GM19372 (cell line): Measurements from ENCODE around the gene LIN54.
"Not testable (repeated sequence)": the region's sequence is repeated elsewhere in the genome, so short reads cannot be mapped to it uniquely, and the experiment has no call there.

Experiments used
- ATAC-seq: cut with Tn5 transposase; IDR thresholded peaks from one replicate; pipeline ENCODE4 v1.9.1; 2021; ENCODE audit warnings: mild to moderate bottlenecking, low read depth, moderate library complexity; ENCODE audit not compliant: unreplicated experiment

LIN54 gene

DNA sequence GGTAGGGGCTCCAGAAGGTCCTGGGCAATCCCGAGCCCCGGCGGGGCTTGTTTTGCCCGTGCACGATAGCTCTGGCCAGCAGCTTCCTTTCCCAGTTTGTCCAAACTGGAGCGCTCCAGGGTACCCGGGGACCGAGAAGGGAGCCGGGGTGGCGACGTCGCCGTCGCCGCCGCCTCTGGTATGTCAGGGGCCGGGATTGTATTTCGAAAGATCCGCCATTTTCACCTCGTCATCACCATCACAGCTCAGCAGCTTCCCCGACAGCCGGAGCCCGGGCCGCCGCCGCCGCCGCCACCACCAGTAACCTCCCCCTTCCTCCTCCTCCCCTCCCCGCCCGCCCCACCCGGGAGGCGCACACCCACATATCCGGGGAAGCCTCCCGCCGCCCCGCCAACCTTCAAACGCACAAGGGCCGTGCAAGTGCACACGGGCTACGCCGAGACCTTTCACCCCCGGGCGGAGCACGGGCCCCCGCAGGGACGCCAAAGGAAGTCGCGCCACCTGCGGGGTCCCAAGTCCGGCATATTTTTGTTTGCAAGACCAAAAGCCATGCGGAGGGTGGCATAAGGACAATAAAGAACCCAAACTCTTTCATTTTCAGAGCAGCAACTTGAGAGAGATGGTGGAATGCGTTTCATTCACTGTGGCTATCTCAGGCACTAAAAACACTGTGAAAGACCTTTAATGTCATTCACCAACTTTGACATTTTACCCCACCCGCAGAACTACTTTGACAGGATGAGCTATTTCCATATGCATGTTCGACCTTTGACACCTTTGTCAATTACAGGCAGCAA, at the start of gene LIN54:
Gene LIN54 (minus strand): TSS at position 302 of the 797 bp plus-strand sequence. CDS start 25,979 bp downstream, outside the sequence.
- ATAC-seq, result peak; percentile 39

DNA sequence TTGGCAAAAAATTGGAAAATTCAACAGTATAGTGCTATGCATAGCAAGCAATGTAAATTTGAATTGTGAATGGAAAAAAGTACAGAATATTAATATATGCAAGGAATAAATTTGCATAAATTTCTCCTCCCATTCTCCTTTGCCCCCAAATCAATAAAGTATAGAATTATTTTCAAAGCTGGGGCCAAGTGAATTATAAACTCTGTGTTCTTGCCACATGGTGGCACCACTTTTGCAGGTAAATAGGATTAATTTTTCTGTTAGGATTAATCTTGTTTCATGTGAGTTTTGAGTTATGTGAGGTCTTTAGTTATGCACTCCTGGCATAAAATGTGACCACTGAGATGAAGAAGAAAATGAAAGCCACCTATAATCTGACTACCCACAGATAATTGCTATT, 44.3 kb upstream of the LIN54 start:
- ATAC-seq, result no peak

DNA sequence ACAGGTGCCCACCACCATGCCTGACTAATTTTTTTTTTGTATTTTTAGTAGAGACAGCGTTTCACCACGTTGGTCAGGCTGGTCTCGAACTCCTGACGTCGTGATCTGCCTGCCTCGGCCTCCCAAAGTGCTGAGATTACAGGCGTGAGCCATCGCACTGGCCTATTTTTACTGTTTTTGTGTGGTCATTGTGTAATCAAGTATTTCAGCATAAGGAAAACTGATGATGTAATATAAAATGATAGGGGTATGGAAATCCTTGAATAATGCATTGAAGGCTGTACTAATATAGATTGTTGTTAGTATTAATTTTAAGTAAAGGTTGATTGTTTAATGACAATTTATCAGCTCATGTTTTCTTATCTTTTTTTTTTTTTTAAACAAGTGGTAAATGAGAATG, 38.2 kb upstream of the LIN54 start:
- ATAC-seq, result not testable (repeated sequence)

DNA sequence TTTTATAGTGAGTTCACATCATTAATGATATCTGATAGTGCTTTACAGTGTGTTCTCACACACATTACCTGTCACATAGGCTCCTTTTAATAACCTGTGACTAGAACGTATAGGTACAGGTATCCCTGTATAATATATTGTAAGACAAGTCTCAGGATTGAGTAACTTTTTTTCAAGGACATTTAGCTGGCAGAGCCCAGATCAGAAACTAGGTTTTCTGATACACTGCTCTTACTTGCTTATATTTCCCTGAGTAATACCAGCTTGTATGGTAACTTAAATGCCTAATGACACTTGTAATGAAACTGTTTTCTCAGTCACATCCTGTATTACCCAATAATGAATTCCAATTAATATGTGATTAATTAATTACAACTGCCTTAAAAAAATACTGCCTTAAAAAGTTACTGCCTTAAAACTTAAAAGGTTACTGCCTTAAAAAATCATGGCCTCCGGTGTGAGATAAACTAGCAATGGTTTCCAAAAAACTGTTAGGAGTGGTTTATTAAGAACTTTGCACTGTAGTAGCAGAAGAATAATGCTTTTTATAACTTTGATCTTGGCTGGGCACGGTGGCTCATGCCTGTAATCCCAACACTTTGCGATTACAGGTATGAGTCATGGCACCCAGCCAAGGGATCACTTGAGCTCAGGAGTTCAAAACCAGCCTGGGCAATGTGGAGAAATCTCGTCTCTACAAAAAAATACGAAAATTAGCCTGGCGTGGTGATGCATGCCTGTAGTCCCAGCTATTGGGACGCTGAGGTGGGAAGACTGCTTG, 36.3 kb upstream of the LIN54 start:
- no peak for ATAC-seq

DNA sequence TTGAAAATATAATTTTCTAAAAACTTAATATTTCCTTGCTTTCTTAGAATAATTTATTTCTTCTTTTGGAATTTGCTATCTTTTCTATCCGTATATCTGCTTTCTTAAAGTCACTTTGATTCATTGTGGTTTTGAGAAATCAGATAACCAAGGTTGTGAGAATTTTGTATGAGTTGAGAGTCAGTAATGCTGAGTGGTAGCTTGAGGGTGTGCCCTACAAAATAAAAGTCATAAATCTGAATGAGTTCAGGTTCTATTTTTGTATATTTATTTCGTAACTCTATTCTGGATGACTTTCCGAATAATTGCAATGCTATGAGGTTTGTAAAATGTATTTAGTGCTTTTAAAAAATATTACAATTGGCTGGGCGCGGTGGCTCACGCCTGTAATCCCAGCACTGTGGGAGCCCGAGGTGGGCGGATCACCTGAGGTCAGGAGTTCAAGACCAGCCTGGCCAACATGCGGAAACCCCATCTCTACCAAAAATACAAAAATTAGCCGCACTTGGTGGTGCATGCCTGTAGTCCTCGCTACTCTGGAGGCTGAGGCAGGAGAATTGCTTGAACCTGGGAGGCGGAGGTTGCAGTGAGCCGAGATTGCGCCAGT, 33.3 kb upstream of the LIN54 start:
- no peak for ATAC-seq

DNA sequence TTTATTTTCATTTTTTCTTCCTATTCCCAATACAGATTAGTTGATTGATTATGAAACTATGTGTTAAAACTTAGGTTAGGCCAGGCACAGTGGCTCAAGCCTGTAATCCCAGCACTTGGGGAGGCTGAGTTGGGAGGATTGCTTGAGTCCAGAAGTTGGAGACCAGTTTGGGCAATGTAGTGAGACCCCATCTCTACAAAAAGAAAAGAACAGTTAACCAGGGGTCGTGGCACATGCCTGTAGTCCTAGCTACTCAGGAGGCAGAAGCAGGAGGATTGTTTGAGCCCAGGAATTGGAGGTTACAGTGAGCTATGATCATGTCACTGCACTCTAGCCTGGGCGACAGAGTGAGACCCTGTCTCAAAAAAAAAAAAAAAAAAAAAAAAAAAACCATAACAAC, 32.5 kb upstream of the LIN54 start:
- ATAC-seq, result not testable (repeated sequence)

DNA sequence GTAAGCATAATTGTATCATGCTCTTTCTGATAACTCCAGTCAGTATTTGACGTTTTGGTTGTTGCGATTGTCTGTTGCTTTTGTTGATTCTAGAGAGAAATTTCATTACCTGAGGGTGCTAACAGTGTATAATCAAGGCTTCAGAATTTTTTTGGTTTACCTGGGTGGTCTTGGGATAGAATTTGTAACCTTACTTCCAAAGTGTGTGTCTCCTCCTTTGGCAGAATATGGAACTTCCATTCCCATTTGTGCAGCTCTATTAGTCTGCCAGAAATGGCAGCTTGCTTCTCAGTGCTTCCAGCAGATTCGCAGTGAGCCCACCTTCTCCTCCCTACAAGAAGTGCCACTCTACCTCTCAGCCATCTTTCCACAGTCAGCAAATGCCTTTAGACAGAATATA, 29.6 kb upstream of the LIN54 start:
- no peak for ATAC-seq

DNA sequence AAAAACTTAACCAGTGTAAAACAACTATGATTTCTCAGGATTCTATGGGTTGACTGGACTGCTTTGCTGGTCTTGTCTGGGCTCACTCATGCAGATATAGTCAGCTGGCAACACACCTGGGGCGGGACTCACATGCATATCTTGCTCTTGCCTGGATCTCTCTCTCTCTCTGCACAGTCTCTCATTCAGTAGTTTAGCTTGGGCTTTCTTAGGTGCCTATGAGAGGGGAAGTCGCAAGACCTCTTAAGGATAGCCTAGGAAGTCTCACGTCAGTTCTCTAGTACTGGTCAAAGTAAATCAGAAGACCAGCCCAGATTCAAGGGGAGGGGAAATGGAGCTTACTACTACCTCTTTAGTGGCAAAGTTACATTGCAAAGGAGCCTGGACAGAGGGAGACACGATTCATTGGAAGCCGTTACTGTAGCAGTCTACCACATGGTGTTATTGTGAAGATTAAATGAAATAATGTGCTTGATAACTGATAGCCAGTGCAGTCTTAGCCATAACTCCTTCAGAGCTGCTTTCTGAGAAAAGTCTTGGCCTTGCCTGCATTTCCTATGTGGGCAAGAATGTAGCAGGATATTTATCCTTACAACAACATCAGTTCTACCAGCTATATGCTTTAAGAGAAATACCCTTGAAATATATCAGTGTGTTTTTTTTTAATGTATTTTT, 26.5 kb upstream of the LIN54 start:
- no peak for ATAC-seq

DNA sequence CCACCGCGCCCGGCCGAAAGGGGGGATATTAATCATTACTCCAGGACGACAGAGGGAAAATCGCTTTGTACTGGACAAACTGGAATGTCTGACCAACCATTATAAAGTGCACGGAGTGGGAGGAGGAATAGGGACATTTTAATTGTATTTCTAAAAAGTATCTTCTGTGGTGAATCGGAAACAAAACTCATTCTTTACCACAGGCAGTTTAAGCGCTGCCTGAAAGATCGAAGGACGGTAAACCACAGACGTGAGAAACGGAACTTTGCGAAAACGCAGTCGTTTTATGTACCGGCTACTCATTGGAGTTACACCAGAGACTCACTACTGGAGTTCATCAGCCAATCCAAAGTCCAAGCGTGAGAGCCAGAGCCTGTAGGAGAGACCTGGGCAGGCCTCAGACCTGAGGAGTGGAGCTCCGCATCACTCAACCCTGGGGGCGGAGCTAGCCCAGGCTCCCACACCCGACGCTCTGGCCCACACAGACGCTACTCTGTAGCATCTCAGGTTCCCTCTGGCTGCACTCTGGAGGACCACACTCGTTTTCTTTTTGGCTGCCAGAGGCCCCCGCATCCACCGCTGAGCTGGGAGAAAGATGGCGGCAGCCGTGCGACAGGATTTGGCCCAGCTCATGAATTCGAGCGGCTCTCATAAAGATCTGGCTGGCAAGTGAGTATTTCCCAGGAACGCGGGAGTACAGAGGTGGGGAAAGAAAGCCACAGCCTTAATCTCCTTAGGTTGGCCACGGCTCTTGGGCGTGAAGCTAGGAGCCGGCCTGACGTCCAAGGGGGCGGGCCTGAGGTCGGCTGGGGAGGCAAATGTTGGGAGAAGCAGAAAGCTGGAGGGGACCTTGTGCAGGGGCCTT, 24.2 kb upstream of the LIN54 start, which contains the start of gene COPS4:
Gene COPS4 (plus strand): TSS at position 554 of the 865 bp plus-strand sequence. CDS start 42 bp downstream, at position 596.
- peak; percentile 98 for ATAC-seq

DNA sequence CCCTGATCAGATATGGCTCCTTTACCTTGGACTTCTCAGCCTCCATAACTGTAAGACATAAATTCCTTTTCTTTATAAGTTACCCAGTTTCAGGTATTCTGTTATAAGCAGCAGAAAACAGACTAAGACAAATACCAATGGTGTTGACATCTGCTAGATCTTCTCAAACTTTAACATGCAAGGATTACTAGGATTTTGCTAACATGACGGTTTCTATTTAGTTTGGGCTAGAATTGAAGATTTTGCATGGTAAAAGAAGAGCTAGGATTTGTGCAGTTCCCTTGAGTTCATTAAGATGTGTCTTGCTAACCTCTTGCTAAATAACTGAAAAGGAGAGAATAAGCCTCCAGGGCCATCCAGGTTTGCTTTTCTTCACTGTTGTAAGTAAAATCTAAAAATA, 19.1 kb upstream of the LIN54 start:
- no peak for ATAC-seq

DNA sequence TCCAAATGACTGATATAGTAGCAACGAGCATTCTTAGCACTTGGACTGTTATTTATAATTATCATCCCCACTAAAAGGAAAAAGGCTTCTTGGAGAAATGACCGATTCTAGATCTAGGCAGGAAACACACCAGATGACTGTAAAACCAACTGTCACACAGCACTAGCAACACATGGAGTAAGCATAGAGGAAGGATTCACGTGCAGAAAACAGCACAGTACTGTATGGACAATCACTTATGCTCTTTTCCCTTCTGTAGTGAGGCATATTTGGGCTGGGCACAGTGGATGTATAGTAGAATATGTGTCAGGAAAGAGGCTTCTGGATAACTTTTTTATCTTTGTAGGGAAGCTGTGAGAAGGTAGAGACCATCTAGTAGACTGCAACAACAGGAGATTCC, 18.4 kb upstream of the LIN54 start:
- ATAC-seq, result no peak

DNA sequence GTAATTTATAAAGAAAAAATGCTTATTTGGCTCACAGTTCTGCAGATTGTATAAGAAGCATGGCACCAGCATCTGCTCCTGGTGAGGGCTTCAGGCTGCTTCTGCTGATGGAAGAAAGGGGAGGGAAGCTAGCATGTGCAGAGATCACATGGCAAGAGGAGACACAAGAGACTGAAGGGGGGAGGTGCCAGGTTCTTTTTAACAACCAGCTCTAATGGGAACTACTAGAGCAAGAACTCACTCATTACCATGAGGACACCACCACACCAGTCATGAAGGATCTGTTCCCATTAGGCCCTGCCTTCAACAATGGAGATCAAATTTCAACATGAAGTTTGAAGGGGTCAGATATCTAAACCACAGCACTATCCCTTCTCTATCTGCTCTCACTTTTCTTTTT, 14.9 kb upstream of the LIN54 start:
- ATAC-seq, result no peak

DNA sequence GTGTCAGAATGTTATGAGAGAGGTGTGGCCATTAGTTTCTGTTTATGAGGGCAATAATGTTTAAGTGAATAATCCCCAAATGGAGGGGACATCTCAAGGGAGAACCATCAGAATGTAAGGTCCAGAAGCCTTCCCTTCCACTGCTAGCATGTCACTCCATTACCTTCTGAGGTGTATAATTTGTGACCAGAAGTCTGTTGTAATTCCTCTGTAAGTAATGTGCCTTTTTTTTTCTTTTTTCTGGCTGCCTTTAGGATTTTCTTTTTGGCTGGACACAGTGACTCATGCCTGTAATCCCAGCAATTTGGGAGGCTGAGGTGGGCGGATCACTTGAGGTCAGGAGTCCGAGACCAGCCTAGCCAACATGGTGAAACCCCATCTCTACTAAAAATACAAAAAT, 13.6 kb upstream of the LIN54 start:
- no peak for ATAC-seq

DNA sequence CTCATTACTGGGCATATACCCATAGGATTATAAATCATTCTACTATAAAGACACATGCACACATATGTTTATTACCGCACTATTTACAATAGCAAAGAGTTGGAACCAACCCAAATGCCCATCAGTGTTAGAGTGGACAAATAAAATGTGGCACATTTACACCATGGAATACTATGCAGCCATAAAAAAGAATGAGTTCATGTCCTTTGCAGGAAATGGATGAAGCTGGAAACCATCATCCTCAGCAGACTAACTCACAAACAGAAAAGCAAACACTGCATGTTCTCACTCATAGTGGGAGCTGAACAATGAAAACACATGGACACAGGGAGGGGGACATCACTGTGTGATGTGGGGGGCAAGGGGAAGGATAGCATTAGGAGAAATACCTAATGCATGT, 13.0 kb upstream of the LIN54 start:
- not testable (repeated sequence) for ATAC-seq

DNA sequence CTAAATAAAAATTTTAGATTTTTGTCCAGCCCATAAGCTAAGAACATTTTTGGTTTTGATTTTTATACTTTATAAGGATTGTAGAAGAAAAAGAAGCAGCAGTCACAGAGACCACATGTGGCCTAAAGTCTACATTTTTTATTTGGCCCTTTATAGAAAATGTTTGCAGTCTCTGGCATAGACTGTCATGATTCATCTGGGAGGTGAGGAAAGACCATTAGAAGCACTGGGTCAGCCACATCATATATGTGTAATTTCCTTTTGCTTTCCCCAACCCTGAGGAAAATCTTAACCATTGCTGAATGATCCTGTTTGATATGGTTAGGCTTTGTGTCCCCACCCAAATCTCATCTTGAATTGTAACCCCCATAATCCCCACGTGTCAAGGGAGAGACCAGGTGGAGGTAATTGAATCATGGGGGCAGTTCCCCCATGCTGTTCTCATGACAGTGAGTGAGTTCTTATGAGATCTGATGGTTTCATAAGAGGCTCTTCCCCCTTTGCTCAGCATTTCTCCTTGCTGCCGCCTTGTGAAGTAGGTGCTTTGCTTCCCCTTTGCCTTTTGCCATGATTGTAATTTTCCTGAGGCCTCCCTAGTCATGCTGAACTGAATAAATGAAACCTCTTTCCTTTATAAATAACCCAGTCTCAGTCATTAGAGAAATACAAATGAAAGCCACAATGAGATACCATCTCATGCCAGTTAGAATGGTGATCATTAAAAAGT, 12.3 kb upstream of the LIN54 start:
- ATAC-seq, result no peak

DNA sequence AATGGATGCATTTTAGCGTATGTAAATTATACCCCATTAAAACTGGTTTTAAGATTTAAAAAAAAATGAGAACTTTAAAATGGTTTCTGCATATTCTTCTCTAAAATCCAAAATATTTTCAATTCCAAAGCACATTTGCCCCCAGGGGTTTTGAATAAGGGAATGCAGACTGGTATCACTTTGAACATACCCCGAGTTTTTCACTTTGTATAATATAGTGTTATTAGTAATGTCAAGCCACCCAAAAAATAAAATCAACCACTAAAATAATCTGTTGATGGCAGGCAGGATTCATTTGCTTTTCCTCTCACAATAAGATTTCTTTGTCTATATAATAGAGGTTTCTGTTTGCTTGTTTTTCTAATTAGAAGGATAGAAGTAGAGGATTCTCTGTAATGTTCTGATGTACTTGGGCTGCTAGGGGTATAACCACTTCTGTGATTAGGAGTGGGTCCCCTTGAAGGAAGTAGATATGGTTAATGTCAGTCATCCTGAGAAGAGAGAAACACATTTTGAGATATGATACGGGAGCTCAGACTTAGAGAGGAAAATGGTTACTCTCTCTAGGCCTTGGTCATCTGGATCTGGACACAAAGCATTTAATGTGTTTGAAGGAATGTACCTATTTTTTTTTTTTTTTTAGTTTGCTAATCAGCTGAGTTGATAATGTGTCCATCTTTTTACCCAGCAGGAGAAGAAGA, 9.3 kb upstream of the LIN54 start:
- no peak for ATAC-seq

DNA sequence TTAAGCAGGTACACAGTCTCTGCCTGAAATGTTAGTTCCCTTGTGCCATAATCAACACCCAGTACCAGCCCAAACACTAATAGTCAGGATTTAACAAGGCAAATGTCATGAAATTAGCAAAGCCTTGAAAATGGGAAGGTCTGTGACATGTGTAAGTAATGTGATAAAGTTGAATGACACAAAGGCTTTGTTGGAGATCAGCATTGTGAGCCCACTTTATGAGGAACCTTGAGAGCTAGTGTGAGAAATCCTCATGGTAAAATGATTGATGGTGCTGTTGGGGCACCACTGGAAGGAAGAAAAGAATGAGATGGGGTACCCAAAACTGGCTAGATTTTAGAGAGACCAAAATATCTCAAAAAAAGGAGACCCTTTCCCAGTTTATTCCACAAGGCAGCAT, 3.3 kb upstream of the LIN54 start:
- ATAC-seq, result no peak

DNA sequence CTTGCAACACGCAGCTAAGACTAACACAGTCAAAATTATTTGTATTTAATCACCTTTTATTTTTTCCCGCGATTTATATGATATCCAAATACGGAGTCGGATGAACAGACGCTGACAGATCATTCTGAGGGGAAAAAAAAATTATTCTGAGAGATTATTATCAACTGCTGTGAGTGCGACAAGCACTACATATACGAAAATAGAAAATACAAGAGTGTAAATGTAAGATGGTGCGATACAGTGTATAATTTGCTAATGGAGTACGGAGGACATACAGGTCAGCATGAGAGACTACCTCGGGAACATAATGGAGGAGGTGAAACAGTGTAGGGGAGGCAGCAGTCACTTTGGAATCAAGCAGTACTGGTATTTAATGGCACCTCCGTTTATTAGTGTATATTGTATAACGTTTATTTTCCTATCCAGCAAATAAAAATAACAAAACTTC, 2.8 kb upstream of the LIN54 start:
- no peak for ATAC-seq
